HEK293 (cell line): Measurements from ENCODE around the gene EXOSC1.

Source experiments
- MZF1 ChIP-seq: fragments of 450-650 bp; formaldehyde crosslinking; IDR thresholded peaks from 2 replicates; pipeline ENCODE4 v1.5.1; 2017; ENCODE audit warnings: missing biosample characterization, missing genetic modification characterization, borderline replicate concordance
- SCRT1 ChIP-seq: fragments of 450-650 bp; formaldehyde crosslinking; IDR thresholded peaks from 2 replicates; pipeline ENCODE4 v1.5.1; 2016; ENCODE audit warnings: missing biosample characterization, missing genetic modification characterization, borderline replicate concordance
- SCRT2 ChIP-seq: fragments of 450-650 bp; formaldehyde crosslinking; IDR thresholded peaks from 2 replicates; pipeline ENCODE4 v1.5.1; 2016; ENCODE audit warnings: missing biosample characterization, missing genetic modification characterization
- ZBTB7A ChIP-seq: fragments of 450-650 bp; formaldehyde crosslinking; IDR thresholded peaks from 2 replicates; pipeline ENCODE4 v1.5.1; 2016; ENCODE audit warnings: low read depth, missing biosample characterization, missing genetic modification characterization
- ZNF335 ChIP-seq: fragments of 450-650 bp; formaldehyde crosslinking; conservative IDR thresholded peaks from 2 replicates; pipeline ENCODE4 v1.5.1; 2016; ENCODE audit warnings: missing biosample characterization, missing genetic modification characterization
- ZNF391 ChIP-seq: fragments of 450-650 bp; formaldehyde crosslinking; IDR thresholded peaks from 2 replicates; pipeline ENCODE4 v1.5.1; 2016; ENCODE audit warnings: low read depth, missing biosample characterization, missing genetic modification characterization, borderline replicate concordance
- TF ChIP-seq, protein P1 (sequence below): fragments of 450-650 bp; formaldehyde crosslinking; IDR thresholded peaks from 2 replicates; pipeline ENCODE4 v1.5.1; 2016; ENCODE audit warnings: missing biosample characterization, missing genetic modification characterization
- TF ChIP-seq, protein P2 (sequence below): fragments of 450-650 bp; formaldehyde crosslinking; IDR thresholded peaks from 2 replicates; pipeline ENCODE4 v1.5.1; 2016; ENCODE audit warnings: missing biosample characterization, missing genetic modification characterization, low read depth
- TF ChIP-seq, protein P3 (sequence below): fragments of 450-650 bp; formaldehyde crosslinking; IDR thresholded peaks from 2 replicates; pipeline ENCODE4 v1.5.1; 2016; ENCODE audit warnings: missing biosample characterization, missing genetic modification characterization, borderline replicate concordance
- TF ChIP-seq, protein P4 (sequence below): fragments of 450-650 bp; formaldehyde crosslinking; IDR thresholded peaks from 2 replicates; pipeline ENCODE4 v1.5.1; 2016; ENCODE audit warnings: missing biosample characterization, missing genetic modification characterization
- TF ChIP-seq, protein P5 (sequence below): fragments of 450-650 bp; formaldehyde crosslinking; IDR thresholded peaks from 2 replicates; pipeline ENCODE4 v1.5.1; 2016; ENCODE audit warnings: missing biosample characterization, missing genetic modification characterization

The EXOSC1 gene

DNA sequence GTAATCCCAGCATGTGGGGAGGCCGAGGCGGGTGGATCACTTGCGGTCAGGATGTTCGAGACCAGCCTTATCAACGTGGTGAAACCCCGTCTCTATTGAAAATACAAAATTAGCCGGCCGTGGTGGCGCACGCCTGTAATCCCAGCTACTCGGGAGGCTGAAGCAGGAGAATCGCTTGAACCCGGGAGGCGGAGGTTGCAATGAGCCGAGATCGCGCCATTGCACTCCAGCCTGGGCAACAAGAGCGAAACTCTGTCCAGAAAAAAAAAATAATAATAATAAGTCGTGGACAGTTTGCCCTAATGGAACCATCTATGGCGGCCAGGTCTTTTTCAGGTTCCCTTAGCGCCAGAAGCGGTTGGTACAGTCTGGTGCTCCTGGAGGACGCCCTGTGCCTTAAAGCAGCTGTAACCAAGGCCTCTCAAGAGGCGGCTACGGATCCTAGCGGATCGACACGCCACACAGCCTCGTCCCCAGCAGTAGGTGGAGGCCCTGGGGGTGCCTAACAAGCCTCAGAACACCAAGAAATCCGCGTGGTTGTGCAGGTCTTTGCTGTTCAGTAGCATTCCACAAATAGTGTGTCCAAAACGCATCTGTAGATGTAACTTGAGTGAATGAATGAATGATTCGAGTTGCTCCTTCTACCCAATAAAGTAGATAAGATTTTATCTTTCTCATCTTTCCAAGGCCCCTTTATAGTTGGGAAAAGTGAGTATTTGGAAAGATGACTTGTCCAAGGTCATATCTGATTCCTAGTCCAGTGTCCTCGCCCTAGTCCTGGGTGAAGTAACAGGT is 18.8 kb downstream of the EXOSC1 start (continued):
- TF ChIP-seq, protein P1, sequence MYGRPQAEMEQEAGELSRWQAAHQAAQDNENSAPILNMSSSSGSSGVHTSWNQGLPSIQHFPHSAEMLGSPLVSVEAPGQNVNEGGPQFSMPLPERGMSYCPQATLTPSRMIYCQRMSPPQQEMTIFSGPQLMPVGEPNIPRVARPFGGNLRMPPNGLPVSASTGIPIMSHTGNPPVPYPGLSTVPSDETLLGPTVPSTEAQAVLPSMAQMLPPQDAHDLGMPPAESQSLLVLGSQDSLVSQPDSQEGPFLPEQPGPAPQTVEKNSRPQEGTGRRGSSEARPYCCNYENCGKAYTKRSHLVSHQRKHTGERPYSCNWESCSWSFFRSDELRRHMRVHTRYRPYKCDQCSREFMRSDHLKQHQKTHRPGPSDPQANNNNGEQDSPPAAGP (tag by site-specific recombination): 0 out of 2 replicates have a peak, but pooled peaks have one; percentile 0
- TF ChIP-seq, protein P2, sequence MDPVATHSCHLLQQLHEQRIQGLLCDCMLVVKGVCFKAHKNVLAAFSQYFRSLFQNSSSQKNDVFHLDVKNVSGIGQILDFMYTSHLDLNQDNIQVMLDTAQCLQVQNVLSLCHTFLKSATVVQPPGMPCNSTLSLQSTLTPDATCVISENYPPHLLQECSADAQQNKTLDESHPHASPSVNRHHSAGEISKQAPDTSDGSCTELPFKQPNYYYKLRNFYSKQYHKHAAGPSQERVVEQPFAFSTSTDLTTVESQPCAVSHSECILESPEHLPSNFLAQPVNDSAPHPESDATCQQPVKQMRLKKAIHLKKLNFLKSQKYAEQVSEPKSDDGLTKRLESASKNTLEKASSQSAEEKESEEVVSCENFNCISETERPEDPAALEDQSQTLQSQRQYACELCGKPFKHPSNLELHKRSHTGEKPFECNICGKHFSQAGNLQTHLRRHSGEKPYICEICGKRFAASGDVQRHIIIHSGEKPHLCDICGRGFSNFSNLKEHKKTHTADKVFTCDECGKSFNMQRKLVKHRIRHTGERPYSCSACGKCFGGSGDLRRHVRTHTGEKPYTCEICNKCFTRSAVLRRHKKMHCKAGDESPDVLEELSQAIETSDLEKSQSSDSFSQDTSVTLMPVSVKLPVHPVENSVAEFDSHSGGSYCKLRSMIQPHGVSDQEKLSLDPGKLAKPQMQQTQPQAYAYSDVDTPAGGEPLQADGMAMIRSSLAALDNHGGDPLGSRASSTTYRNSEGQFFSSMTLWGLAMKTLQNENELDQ: no peak
- TF ChIP-seq, protein P3, sequence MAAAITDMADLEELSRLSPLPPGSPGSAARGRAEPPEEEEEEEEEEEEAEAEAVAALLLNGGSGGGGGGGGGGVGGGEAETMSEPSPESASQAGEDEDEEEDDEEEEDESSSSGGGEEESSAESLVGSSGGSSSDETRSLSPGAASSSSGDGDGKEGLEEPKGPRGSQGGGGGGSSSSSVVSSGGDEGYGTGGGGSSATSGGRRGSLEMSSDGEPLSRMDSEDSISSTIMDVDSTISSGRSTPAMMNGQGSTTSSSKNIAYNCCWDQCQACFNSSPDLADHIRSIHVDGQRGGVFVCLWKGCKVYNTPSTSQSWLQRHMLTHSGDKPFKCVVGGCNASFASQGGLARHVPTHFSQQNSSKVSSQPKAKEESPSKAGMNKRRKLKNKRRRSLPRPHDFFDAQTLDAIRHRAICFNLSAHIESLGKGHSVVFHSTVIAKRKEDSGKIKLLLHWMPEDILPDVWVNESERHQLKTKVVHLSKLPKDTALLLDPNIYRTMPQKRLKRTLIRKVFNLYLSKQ (tag by site-specific recombination): no peak
- peak; percentile 78 for TF ChIP-seq SCRT1
- TF ChIP-seq ZBTB7A (tag by site-specific recombination): no peak
- peak; percentile 16; the same call in 1 of the 2 replicates for TF ChIP-seq ZNF391 (tag by site-specific recombination)
- TF ChIP-seq, protein P4, sequence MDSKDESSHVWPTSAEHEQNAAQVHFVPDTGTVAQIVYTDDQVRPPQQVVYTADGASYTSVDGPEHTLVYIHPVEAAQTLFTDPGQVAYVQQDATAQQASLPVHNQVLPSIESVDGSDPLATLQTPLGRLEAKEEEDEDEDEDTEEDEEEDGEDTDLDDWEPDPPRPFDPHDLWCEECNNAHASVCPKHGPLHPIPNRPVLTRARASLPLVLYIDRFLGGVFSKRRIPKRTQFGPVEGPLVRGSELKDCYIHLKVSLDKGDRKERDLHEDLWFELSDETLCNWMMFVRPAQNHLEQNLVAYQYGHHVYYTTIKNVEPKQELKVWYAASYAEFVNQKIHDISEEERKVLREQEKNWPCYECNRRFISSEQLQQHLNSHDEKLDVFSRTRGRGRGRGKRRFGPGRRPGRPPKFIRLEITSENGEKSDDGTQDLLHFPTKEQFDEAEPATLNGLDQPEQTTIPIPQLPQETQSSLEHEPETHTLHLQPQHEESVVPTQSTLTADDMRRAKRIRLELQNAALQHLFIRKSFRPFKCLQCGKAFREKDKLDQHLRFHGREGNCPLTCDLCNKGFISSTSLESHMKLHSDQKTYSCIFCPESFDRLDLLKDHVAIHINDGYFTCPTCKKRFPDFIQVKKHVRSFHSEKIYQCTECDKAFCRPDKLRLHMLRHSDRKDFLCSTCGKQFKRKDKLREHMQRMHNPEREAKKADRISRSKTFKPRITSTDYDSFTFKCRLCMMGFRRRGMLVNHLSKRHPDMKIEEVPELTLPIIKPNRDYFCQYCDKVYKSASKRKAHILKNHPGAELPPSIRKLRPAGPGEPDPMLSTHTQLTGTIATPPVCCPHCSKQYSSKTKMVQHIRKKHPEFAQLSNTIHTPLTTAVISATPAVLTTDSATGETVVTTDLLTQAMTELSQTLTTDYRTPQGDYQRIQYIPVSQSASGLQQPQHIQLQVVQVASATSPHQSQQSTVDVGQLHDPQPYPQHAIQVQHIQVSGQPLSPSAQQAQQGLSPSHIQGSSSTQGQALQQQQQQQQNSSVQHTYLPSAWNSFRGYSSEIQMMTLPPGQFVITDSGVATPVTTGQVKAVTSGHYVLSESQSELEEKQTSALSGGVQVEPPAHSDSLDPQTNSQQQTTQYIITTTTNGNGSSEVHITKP: peak; percentile 92
- TF ChIP-seq, protein P5, sequence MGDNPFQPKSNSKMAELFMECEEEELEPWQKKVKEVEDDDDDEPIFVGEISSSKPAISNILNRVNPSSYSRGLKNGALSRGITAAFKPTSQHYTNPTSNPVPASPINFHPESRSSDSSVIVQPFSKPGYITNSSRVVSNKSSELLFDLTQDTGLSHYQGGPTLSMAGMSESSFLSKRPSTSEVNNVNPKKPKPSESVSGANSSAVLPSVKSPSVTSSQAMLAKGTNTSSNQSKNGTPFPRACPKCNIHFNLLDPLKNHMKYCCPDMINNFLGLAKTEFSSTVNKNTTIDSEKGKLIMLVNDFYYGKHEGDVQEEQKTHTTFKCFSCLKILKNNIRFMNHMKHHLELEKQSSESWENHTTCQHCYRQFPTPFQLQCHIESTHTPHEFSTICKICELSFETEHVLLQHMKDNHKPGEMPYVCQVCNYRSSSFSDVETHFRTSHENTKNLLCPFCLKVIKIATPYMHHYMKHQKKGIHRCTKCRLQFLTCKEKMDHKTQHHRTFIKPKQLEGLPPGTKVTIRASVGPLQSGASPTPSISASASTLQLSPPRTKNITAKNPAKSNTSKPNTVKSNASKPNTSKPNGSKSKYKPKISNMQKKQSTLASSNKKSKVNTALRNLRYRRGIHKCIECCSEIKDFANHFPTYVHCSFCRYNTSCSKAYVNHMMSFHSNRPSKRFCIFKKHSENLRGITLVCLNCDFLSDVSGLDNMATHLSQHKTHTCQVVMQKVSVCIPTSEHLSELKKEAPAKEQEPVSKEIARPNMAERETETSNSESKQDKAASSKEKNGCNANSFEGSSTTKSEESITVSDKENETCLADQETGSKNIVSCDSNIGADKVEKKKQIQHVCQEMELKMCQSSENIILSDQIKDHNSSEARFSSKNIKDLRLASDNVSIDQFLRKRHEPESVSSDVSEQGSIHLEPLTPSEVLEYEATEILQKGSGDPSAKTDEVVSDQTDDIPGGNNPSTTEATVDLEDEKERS (tag by site-specific recombination): peak; percentile 87
- TF ChIP-seq ZNF335 (tag by site-specific recombination): peak; percentile 71
- TF ChIP-seq SCRT2 (tag by site-specific recombination): peak; percentile 97
- no peak for TF ChIP-seq MZF1 (tag by site-specific recombination)
